Measurements from ENCODE around the gene DISC1.
"Not testable (repeated sequence)": the region's sequence is repeated elsewhere in the genome, so short reads cannot be mapped to it uniquely, and the experiment has no call there.

DISC1 gene

DNA sequence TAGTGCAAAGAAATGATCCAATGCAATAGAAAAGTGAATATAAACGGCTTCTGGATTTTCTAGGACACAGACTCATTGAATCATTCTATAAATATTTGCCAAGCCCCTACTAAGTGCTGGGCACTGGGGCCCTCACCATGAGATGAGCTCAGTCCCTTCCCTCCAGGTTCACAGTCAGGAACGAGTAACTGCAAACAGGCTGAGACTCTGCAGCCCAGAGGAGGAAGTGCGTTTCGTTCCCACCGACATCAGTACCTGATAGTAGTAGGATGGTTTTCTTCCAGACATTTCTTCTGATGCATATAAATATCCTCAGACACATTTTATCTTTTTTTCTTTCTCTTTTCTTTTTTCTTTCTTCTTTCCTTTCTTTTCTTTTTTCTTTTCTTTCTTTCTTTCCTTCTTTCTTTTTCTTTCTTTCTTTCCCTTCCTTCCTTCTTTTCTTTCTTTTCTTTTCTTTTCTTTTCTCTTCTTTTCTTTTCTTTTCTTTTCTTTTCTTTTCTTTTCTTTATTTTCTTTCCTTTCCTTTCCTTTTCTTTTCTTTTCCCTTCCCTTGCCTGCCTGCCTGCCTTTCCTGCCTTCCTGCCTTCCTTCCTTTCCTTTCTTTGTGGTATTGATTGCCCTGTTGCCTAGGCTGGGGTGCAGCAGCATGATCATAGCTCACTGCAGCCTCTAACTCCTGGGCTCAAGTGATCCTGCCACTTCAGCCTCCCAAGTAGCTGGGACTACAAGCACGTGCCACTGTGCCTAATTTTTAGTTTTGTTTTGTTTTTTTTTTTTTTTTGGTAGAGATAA, 135.4 kb downstream of the DISC1 start:
- in situ Hi-C loops (cut with MboI; ENCODE audit: low sequenced_read_pairs), result no loop called here

DNA sequence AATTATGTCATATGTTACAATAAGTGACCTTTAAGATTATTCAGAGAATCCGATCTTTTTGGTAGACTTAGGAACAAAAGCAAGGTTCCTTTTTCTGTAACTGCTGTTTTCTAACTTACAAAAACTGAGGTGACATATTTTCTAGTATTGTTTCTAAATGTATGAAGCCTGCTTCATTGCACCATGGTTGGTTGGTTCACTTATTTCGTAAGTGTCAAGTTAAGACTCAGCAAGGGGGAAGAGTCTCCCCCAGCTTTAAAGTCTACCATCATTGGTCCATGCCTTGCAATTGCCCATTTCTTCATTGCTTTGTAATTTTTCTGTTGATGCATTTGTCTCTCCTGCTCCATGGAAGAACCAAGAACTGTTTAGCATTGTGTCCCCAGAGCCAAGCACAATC, 136.9 kb downstream of the DISC1 start:
- in situ Hi-C loops (cut with MboI; ENCODE audit: low sequenced_read_pairs), result no loop called here

DNA sequence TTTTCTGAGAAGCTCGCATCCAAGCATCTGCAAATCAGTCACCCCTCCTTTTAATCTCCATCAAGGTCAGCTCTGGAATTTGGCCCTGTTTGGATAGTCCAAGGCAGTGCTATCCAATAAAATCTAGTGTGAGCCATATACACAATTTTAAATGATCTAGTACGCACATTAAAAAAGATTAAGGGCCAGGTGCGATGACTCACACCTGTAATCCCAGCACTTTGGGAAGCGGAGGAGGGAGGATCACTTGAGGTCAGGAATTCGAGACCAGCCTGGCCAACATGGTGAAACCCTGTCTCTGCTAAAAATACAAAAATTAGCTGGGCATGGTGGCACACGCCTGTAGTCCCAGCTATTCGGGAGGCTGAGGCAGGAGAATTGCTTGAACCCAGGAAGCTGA, 139.2 kb downstream of the DISC1 start:
- in situ Hi-C loops (cut with MboI; ENCODE audit: low sequenced_read_pairs), result not testable (repeated sequence)

DNA sequence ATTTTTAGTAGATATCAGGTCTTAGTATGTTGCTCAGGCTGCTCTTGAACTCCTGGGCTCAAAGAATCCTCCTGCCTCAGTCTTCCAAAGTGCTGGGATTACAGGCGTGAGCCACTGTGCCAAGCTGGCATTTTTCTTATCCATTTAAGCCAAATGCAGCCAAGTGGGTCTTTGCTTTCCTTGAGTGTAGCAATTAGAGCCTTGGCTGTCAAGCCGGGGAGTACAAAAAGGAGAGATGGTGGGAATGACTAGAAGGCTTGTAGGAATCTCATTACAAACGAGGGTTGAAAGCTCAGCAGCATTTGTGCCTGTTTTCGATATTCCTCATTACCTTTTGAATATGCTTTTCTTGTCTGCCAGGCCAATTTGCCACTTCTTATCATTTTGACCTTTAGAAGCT, 140.9 kb downstream of the DISC1 start:
- in situ Hi-C loops (cut with MboI; ENCODE audit: low sequenced_read_pairs), result no loop called here

DNA sequence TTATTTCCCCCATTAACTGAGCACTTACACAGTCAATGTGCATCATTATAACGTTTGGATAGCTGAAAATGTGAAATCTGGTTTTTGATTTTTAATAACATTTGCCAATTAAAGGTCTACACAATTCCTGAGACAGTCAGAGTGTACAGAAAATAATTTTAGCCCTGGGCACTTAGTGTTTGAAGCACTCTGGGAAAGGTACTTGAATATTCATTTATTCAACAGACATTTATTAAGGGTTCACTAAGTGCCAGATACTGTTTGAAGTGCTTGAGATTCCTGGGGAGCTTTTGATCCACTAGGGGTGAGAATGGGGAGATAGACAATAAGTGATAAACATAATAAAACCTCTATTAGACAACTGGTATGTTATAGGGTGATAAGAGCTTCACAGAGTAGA, 141.8 kb downstream of the DISC1 start:
- in situ Hi-C loops (cut with MboI; ENCODE audit: low sequenced_read_pairs), result no loop called here

DNA sequence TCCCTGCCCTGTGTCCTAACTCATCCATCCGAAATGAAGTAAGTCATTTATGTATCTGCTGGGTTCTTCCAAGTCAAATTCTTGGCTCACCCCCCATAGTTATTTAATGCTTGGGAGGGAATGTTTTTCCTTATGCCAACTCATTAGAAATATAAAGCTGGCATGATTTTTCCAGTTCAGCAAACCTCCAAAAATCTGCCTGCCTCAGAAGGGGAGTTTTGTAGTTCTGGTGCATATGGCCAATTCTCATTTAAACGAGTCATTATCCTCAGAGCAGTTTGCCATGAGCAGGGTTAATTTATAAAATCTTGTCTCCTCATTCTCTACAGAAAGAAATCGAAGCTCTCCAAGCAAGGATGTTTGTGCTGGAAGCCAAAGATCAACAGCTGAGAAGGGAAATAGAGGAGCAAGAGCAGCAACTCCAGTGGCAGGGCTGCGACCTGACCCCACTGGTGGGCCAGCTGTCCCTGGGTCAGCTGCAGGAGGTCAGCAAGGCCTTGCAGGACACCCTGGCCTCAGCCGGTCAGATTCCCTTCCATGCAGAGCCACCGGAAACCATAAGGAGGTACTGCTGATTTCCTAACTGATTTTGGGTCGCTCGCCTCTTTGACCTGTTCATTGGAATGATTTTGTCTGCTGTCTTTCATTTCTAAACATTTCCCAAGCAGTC, 144.1 kb downstream of the DISC1 start:
- in situ Hi-C loops (cut with MboI; ENCODE audit: low sequenced_read_pairs), result no loop called here

DNA sequence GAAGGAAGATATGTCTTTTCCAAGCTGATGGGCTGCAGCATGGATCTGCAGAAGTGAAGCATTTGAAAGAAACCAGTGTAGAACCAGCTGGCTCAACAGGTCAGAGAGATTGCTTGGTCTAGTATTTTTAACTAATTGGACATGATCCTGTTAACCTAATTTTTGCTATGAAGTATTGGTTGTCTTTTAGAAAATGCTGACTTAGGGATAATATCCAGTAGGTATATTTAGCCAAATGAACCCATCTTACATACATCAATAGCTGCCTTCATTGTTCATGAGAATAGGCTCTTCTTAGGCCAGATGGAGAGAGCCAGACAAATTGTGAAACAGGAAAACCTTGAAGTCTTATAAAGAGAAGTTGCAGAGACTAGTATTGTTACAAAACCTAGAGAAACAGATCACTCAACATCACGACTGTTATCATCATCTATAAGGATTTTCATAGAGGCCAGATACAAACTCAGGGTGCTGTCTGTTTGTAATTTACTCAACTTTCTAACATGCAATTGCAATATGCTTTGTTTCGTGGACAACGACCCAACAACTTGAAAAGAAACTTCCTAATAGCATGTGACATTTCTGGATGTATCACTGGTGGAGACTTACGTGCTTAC, 148.2 kb downstream of the DISC1 start:
- in situ Hi-C loops (cut with MboI; ENCODE audit: low sequenced_read_pairs), result no loop called here

DNA sequence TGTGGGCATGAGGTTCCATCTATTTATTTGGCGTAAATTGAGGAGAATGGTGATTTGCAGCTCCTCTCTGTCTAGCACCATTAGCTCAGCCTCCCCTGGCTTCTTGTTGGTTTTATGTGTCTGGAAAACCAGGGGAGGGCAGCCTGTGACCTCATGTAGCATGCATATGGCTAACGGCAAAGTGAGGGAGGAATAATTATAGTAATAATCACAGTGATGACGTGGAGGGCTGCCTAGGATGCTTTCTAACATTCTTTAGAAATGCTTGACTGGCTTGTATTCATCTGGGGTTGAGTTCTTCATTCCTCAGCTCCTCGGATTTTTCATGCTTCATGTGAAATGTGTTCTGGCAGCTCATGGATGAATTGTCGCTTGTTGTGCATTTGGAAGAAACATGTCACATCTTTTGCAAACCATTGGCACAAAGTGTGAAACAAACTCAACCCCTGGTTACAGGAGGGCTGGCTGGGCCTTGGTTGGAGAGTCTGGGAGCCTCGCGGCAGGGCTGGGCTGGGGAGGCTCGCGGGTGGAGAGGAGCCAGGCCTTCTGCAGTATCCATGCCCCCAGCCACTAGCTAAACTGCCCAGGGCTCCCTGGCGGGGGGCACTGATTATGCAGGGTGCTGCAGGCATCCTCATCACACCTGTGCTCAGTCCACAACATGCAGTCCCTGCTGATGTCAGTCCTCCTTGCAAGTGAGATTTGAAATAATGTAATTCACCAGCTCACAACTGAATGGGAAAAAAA, 149.6 kb downstream of the DISC1 start:
- in situ Hi-C loops (cut with MboI; ENCODE audit: low sequenced_read_pairs), result no loop called here

DNA sequence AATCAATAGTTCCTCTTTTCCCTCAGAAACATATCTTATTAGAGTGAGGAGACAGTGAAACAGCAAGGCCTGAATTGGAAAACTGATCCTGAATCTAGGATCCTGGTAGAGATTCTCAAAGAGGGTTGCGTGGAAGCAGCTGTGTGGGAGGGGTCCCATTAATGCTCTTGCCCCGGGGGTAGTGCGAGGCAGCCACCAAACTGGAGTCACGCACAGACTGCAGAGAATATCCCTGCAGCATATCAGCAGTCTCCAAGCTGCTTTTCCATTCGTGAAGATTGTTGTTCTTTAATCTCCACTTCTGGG, 150.1 kb downstream of the DISC1 start:
- in situ Hi-C loops (cut with MboI; ENCODE audit: low sequenced_read_pairs), result no loop called here

DNA sequence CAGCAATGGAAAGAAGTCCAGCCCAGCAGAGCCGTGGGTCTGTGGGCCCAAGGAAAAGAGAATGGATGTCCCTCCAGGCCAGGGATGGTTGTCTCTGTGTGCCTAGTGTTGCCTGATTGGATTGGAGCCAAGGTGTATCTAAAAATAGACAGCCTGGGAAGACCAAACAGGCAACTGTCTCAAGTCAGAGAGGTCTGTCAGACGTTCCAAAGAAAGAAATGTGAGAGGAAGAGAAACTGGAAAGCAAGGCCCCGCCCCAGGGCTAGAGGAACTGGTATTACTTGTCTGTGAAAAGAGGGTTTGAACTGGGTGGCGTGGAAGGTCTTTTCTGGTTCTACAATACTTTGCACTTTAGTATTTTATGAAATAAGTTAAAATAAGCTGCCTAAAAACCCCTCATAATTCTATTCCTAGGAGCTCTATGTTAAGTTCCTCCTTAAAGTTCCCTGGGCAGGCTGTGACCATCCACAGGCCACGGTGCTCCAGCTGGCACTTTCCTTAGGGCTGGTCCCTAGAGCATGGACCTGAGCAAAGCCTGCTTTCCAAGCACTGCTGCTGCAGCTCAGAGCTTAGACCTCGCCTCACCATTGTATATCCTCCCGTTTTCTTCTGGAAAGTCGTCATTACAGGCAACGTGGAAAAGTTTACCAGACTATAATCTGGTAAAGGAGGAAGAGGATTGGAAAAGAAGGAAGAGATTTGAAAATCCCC, 151.6 kb downstream of the DISC1 start:
- in situ Hi-C loops (cut with MboI; ENCODE audit: low sequenced_read_pairs), result no loop called here

DNA sequence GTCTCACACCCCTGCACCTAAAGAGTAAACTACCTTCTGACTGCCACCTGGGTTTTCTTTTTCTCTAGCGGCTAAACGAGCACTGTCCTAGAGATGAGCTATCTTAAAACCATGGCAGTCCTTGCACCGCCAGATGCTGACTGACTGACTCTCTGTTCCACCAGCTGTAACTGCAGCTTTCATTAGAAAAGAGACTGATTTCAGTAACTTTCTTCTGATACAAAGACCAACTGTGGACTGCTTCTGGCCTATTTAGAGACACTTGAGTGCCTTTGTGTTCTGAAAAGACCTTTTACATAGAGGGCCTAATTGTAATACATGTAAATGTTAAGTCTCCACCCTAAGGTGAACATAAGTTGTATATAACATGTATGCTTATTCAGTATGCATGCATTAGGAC, 152.5 kb downstream of the DISC1 start:
- in situ Hi-C loops (cut with MboI; ENCODE audit: low sequenced_read_pairs), result no loop called here

DNA sequence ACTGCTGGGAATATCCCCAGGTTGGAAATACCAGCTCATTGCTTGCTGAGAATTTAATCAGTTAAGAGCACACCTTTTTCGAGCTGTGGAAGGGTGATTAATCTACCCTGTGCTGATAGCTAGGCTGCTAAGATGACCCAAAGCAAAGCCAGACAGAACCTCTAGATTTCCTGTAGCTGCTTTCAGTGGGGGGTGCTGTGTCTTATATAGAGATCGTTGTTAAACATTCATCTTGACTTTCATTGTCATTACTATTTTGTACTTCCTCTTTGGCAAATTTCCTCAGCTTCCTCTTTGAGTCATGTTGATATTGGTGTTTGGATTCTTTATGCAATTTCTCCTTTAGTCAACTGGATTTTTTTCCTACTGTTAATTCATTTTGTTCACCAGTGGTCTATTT, 155.3 kb downstream of the DISC1 start:
- in situ Hi-C loops (cut with MboI; ENCODE audit: low sequenced_read_pairs), result no loop called here

DNA sequence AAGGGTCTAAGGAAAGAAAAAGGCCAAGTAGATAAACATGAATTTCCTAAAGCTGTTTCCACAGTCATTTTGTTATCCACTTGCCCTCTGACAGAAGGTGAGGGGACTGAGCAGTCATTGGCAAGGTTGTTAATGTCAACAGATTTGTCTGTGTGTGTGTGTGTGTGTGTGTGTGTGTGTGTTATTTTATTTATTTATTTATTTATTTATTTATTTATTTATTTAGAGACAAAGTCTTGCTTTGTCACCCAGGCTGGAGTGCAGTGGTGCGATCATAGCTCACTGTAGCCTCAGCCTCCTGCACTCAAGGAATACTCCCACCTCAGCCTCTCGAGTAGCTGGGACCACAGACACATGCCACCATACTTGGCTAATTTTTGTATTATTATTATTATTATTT, 158.5 kb downstream of the DISC1 start:
- in situ Hi-C loops (cut with MboI; ENCODE audit: low sequenced_read_pairs), result not testable (repeated sequence)

DNA sequence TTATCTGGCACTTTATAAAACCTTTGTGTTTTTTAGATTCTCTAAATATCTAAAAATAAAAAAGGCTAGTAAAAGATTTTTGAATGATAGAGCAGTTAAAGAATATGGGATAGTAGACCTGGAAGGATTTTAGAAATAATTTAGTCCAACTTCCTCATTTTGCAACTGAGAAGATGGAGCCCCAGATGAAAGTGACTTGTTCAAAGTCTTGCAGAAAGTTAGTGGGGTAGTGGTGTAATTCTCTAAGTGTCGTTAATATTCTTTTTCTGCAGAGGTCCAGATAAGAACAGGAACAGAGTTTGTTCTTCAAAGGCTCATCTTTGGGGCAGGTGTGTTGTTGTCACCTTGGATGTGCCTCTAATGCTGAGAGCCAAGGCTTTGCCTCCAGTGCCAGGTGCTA, 159.5 kb downstream of the DISC1 start:
- in situ Hi-C loops (cut with MboI; ENCODE audit: low sequenced_read_pairs), result no loop called here

DNA sequence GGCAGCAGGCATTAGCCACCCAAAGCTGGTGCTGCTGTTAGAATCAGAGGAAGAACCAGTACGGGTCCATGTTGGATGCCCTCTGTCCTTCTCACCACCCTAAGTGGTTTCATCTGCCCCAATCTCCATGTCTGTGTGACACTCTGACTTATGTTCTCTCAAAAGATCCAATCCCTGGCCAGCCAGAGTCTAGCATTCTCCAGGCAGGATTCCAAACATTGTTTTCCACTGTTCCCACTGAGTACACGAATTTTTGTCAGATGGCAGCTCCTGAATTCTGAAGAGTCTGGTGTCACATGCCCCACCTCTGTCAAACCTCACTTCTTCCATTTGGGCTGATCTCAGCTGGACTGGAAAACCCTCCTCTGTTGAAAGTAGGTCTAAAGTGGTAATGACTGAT, 166.0 kb downstream of the DISC1 start:
- in situ Hi-C loops (cut with MboI; ENCODE audit: low sequenced_read_pairs), result no loop called here

DNA sequence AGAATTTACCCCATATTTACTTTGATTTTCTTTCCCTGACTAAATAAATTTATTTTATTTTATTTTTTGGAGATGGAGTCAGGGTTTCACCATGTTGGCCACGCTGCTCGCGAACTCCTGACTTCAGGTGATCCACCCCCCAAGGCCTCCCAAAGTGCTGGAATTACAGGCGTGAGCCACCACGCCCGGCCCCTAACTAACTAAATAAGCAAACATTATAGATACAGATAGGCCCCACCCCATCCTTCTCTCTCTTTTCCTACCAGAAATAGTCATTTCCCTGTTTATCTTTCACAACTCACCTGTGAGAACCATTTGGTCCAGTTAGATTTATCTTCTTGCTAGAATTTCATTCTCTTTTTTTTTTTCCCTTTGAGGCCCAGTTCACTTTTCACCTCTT, 167.3 kb downstream of the DISC1 start:
- in situ Hi-C loops (cut with MboI; ENCODE audit: low sequenced_read_pairs), result no loop called here

DNA sequence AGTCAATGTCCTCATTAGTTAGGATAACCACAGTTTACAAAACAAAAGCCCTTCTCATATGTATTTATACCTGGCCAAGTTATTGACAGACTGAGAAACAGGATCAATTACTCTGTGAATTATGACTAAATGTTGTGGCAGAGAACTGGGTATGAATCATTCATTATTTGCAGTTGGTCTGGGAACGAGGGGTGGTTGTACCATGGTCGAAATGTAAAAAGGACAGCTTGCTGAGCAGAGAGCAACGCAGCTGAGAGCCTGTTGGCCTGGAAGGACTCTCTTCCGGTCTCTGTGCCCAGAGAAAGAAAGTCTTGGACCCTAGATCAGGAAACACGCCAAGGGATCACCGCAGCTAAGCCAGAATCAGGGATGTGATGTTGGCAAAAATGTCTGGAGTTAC, 169.6 kb downstream of the DISC1 start:
- in situ Hi-C loops (cut with MboI; ENCODE audit: low sequenced_read_pairs), result no loop called here

DNA sequence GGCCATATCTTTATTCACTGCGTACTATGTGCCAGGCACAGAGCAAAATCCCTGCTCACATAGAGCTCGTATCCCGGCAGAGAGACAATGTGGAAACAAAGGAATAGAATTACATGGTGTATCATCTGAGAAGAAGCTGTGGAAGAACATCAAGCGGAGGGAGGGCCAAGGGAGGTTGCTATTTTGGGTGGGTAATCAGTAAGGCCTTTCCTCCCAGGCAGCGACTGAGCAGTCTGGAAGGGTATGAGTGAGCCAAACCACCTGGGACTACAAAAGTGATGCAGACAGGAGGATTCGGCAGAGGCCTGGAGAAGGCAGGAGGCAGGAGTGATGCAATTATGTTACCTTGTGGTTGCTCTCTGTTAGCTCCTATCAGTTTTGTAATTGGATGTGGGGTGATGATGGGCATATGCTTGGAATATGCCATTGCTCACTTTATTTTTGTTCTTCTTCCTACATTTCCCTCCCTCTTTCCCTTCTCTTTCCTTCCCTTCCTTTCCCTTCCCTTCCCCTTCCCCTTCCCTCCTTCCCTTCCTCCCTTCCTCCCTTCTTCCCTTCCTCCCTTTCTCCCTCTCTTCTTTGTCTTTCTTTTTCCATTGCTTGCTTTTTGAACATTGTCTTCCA, 172.9 kb downstream of the DISC1 start:
- in situ Hi-C loops (cut with MboI; ENCODE audit: low sequenced_read_pairs), result no loop called here

DNA sequence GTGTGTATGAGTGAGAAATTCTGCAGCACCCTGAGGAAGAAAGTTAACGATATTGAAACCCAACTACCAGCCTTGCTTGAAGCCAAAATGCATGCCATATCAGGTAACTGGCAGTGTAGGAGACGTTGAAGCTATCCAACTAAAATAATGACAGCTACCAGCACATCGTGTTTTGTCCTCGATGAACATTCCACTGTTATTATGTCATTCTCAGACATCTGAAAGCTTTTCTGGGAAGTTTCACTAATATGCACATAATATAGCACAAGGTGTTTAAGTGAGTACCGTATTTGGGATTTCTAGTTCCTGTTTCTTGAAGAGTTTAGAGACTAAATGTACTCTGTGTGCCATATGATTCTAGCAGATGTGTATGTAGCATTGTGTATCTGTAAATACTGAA, 173.5 kb downstream of the DISC1 start:
- in situ Hi-C loops (cut with MboI; ENCODE audit: low sequenced_read_pairs), result no loop called here

DNA sequence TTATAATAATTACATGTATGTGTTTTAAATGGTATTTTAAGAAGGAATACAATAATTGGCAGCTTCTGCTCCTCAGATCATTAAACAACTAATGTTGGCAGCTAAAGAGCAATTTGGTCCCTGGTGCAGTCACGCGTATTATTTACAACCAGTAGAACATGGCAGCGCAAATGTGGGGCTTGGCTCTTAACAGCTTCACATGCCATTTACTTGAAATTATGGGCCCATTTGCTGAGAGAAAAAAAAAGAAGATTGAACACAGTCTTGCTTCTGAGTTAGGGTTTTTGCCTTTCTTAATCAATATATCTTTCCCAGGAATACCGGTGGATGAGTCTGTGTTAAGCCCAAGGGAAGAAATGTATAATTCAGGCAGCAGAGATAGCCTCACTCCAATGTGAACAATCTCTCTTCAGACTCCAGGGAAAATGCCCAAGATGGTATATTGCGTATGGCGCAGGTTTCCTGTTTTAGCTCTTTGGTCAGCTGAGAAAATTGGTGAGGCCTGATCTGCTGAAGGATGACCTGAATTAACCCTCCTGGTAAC, 174.5 kb downstream of the DISC1 start:
- in situ Hi-C loops (cut with MboI; ENCODE audit: low sequenced_read_pairs), result no loop called here

Data from HL-60/S4 treated with retinoic acid at 250 ng/mL for 4 days and 3 days (cell line).